Measurements from ENCODE around the gene BMAL1. TPM values are rescaled to one million over a fixed set of nuclear protein-coding genes. Genes with fewer than 3 reads are reported as not detected.
"Not testable (repeated sequence)": the region's sequence is repeated elsewhere in the genome, so short reads cannot be mapped to it uniquely, and the experiment has no call there.

The BMAL1 gene
- total RNA-seq, 2 experiments from 2014 or later = 17.7 to 19.0 TPM

DNA sequence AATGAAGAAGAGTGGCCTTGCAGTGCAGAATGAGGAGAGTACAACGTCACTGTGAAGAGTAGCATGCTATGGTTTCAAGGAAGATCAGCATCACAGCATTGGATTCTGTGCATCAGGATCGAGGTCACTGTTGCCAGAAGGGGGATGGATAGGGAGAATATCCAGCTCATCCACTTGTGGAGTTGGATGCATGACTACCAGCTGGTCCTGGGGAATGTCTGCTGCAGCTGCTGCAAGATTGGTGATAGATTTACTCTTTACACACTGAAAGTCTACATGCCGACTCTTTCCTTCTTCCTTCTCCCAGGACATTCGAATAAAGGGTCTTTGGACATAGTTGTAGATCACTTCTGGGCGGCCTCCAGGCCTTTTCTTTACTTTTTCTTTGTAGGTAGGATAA, 111.2 kb downstream of the BMAL1 start:
- CTCF ChIA-PET = no interaction called here

DNA sequence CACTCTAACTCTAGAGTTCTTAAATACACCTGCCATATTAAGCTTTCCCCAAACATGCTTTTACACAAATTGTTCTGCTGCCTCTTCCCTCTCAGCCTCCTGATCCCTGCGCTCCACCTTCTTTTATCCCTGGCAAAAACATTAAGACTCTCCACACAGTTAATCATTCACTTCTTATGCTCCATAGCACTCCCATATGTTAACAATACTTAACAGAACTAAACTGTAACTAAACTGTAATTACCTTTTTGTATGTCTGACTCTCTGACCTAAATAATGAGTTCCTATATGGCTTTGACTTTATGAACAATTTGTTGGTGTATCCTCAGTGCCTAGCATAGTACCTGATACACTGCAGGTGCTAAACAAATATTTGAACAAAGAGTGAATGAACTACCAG, 113.6 kb downstream of the BMAL1 start:
- CTCF ChIA-PET = interaction anchor here (1.0 kb wide), 1 partner anchor 18 kb away, joined by 3 read pairs; no protein-coding TSS in a partner anchor
- POLR2A ChIA-PET = no interaction called here

More for the DNA sequence above, 111.2 kb downstream of the BMAL1 start:
- POLR2A ChIA-PET = no interaction called here

DNA sequence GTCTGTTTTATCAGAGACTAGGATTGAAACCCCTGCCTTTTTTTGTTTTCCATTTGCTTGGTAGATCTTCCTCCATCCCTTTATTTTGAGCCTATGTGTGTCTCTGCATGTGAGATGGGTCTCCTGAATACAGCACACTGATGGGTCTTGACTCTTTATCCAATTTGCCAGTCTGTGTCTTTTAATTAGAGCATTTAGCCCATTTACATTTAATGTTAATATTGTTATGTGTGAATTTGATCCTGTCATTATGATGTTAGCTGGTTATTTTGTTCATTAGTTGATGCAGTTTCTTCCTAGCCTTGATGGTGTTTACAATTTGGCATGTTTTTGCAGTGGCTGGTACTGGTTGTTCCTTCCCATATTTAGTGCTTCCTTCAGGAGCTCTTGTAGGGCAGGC, 120.7 kb downstream of the BMAL1 start:
- POLR2A ChIA-PET, CTCF ChIA-PET: not testable (repeated sequence)

DNA sequence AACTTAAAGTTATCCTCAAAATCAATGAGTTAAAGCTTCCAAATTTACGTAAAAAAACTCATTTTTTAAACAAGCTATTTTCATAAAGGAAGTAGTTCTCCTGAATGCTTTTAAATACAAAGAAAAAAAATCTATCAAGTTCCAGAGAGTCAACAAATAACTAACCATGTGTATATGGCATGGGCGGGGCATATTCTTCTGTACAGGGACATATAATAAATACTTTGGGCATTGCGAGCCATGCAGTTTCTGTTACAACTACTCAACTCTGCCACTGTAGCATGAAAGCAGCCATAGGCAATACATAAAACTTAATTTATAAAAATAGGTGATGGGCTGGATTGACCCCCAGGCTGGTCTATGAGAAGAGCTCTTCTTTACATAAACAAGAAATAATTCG, 127.6 kb downstream of the BMAL1 start:
- ChIA-PET CTCF (no interaction called here), POLR2A (no interaction called here)

DNA sequence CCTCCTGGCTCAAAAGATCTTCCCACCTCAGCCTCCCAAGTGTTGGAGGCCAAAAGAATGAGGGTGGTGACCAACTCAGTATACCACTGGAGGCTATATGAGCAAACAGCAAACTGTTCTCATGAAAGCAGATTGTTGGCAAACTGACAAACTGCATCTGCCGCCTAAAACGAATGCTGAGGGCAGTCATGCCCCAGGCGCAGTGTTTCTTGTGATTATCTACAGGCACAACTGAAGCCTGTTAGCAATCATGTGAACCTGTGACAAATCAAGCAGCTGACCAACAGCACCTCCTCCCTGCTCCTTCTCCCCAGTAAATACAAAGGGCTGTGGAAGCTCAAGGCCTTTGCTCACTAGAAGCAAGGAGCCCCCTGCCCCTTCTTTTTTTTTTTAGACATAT, 137.6 kb downstream of the BMAL1 start:
- ChIA-PET CTCF (no interaction called here), POLR2A (no interaction called here)

DNA sequence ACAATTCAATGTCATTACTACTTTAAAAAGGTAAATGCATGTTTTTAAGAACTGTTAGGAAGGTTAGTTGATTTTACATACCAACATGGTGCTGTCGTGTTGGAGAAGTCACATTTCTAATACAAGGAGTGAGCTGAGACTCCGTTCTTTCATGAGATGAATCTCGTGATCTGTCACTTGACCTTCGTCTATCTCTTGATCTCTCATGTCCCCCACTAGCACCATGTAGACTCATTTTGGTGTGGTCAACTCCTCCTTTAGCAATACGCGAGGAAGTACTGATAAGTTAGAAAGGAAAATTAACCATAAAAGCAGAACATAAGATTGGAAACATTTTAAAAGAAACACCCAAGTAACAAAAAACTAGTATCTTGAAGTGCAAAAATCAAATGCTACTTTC, 144.0 kb downstream of the BMAL1 start:
- ChIA-PET POLR2A (no interaction called here), CTCF (no interaction called here)

DNA sequence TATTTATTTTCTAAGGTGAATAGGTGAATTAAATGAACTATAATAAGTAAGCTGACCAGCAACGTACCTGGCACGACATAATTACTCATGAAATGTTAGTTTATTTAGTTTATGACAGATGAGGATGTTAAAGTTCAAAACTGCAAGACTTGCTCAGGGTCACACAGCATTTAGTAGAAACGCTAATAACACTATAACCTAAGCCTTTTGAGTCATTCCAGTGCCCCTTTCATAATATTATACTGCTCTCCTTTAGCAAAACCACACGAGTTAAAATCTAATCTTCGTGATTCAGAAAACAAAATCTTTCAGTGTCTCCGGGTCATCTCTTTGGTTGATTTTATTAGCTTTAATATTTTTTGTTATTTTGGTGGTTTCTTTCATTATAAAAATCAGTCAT, 145.8 kb downstream of the BMAL1 start:
- POLR2A ChIA-PET = no interaction called here
- CTCF ChIA-PET = interaction anchor here (0.6 kb wide), 1 partner anchor 1431 kb away, joined by 3 read pairs; no protein-coding TSS in a partner anchor

DNA sequence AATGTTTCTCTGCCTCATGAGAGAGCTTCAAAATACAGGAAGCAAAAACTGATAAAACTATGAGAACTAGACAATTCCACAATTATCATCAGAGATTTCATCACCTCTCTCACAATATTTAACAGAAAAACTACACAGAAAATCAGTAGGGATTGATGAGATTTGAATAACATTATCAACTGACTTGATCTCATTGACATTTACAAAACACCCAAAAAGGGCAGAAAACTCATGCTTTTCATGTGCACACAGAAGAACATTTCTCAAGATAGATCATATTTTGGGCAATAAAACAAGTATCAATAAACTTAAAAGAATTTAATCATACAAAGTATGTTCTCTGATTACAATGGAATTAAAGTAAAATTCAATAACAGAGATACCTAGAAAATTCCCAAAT, 149.8 kb downstream of the BMAL1 start:
- CTCF ChIA-PET = no interaction called here
- POLR2A ChIA-PET = no interaction called here

DNA sequence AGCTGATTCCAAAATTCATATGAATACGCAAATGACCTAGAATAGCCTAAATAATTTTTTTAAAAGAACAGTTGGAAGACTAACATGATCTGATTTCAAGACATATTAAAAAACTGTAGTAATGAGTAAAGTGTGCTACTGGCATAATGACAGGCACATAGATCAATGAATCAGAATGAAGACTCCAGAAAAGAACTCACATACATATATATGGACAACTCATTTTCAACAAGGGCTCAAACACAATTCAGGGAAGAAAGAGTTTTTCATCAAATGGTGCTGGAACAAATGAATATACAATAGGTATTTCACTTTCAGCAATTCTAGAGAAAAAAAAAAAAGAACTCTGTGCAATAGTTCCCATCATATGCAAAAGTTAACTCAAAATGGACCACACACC, 151.7 kb downstream of the BMAL1 start:
- ChIA-PET CTCF (no interaction called here), POLR2A (no interaction called here)

DNA sequence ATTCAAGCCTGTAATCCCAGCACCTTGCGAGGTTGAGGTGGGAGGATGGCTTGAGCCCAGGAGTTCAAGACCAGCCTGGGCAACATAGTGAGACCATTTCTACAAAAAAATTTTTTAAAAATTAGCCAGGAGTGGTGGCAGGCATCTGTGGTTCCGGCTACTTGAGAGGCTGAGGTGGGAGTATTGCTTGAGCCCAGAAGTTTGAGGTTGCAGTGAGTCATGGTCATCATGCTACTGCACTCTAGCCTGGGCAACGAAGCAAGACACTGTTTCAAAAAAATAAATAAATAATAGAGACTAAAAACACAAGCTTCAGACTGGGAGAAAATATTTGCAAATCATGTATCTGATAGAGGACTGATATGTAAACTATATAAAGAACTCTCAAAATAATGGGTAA, 152.2 kb downstream of the BMAL1 start:
- POLR2A ChIA-PET = no interaction called here
- CTCF ChIA-PET = no interaction called here

DNA sequence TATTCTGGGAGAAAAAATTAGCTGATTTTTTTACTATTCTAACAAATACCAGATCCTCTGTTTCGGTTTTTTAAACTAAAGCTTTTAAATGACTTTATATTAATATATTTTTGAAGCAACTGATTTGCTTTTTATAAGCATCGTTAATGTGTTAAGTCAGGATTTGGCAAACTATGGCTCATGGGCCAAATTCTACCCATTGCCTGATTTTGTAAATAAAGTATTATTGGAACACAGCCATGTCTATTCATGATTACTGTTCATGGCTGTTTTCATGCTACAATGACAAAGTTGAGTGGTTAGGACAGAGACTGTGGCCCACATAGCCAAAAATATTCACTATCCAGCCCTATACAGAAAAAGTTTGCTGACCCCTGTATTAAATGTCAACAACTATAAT, 155.8 kb downstream of the BMAL1 start:
- POLR2A ChIA-PET = no interaction called here
- CTCF ChIA-PET = interaction anchor here (1.1 kb wide), 1 partner anchor 44 kb away, joined by 3 read pairs; no protein-coding TSS in a partner anchor

DNA sequence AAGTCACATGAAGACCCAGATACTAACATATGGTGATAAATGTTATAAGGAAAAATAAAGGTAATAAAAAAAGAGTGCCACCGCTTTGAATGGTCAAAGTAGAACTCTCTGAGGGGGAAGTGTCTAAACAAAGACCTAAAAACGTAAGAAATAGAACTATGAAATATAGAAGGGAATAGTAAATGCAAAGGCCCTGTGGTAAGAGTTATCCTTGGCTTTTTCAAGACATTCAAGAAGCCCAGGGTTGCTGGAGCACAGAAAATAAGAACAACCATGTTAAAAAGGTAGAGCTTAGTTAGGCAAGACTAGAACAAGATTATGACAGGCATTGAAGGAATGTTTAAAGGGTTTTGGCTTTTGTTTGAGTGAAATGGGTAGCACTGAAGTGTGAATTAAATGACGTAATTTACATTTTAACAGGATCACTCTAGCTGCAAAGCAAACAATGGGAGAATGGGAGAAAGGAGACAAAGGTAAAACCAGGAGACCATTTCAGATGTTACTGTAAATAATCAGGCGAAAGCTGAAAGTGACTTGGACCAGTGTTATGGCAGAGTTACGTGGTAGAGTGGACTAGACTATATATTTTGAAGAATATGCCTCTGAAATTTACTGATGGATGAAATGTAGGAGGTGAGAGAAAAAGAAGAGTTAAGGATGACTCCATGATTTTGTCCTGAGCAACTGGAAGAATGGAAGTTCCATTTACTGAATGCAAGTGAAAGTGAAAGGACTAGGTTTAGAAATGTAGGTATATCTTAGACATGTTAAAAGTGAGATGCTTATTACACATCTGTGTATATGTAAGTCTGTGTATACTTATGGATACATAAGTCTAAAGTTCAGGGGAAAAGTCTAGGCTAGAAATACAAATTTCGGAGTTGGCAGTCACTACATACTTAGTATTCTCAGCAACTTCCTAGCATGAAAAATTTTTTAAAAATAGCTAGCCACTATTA, 156.9 kb downstream of the BMAL1 start:
- ChIA-PET POLR2A (no interaction called here), CTCF (interaction anchor here (0.6 kb wide), 1 partner anchor 24 kb away, joined by 3 read pairs; no protein-coding TSS in a partner anchor)

DNA sequence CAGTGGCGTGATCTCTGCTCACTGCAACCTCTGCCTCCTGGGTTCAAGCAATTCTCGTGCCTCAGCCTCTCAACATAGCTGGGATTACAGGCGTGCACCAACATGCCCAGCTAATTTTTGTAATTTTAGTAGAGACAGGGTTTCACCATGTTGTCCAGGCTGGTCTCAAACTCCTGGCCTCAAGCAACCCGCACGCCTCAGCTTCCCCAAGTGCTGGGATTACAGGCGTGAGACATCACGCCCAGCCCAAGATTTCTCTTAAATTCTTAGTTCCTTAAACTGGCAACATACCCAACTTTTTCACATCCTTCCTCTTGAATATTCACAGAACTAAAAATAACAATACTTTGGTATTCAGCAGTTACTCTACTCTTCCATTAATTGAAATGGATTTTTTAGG, 159.2 kb downstream of the BMAL1 start:
- POLR2A ChIA-PET, CTCF ChIA-PET: not testable (repeated sequence)

Other genes starting within 250 kb of the BMAL1 start
- 10 to 100 TPM; 22.5 TPM for gene BTBD10, start 185.4 kb downstream of the BMAL1 start, total RNA-seq
- not detected for gene PTH, start 218.2 kb downstream of the BMAL1 start, total RNA-seq

All from activated CD8-positive, alpha-beta memory T cell treated with anti-CD3 and anti-CD28 coated beads for 36 hours (primary cell).